Neuronal stem cell (in vitro differentiated cells): Measurements from ENCODE around the gene SCGB1D4.
"Not testable (repeated sequence)": the region's sequence is repeated elsewhere in the genome, so short reads cannot be mapped to it uniquely, and the experiment has no call there.

Experiments used
- DNase-seq: peaks from one replicate; pipeline ENCODE4 v3.0.0-alpha.2; 2013; ENCODE audit warnings: low spot score
- H2AFZ ChIP-seq: one replicate; pipeline ENCODE4 v1.6.1; 2013; ENCODE audit warnings: mild to moderate bottlenecking, low read length, inconsistent platforms
- H2AK5ac ChIP-seq: 2 replicates; pipeline ENCODE4 v1.6.1; 2013; ENCODE audit warnings: low read depth, mild to moderate bottlenecking, inconsistent platforms, low read length, moderate library complexity, mixed read lengths
- H2BK120ac ChIP-seq: 2 replicates; pipeline ENCODE4 v1.6.1; 2013; ENCODE audit warnings: low read depth, mild to moderate bottlenecking, inconsistent platforms, low read length, moderate library complexity, mixed read lengths
- H2BK12ac ChIP-seq: one replicate; pipeline ENCODE4 v1.6.1; 2013; ENCODE audit warnings: low read length, inconsistent platforms
- H2BK15ac ChIP-seq: 2 replicates; pipeline ENCODE4 v1.6.1; 2013; ENCODE audit warnings: mild to moderate bottlenecking, low read length, inconsistent platforms, mixed read lengths
- H2BK5ac ChIP-seq: one replicate; pipeline ENCODE4 v1.6.1; 2013; ENCODE audit warnings: inconsistent platforms, mild to moderate bottlenecking, low read length, moderate library complexity
- H3K14ac ChIP-seq: one replicate; pipeline ENCODE4 v1.6.1; 2013; ENCODE audit warnings: low read length, inconsistent platforms
- H3K18ac ChIP-seq: 2 replicates; pipeline ENCODE4 v1.6.1; 2013; ENCODE audit warnings: low read length, inconsistent platforms
- H3K23ac ChIP-seq: 2 replicates; pipeline ENCODE4 v1.6.1; 2013; ENCODE audit warnings: low read depth, mild to moderate bottlenecking, mixed read lengths, low read length, inconsistent platforms; ENCODE audit not compliant: poor library complexity
- H3K27ac ChIP-seq: replicated peaks from 3 replicates; pipeline ENCODE4 v1.5.1; 2013; ENCODE audit warnings: low read length, inconsistent platforms
- H3K27me3 ChIP-seq, 3 experiments: 2 replicates each; pipeline ENCODE4 v1.6.1; 2013; ENCODE audit warnings: low read length in 3 of 3, mild to moderate bottlenecking in 2 of 3, inconsistent platforms in 1 of 3, low read depth in 1 of 3, mixed read lengths in 1 of 3, moderate library complexity in 1 of 3; ENCODE audit not compliant: control insufficient read depth in 3 of 3, insufficient read depth in 3 of 3
- H3K36me3 ChIP-seq, 2 donors: replicated peaks in 1 of 2; 2 replicates each; pipeline ENCODE4 v1.6.1; 2013; ENCODE audit warnings: low read length in 2 of 2; ENCODE audit not compliant: control insufficient read depth in 2 of 2, insufficient read depth in 2 of 2
- H3K4ac ChIP-seq: 2 replicates; pipeline ENCODE4 v1.6.1; 2013; ENCODE audit warnings: inconsistent platforms, mild to moderate bottlenecking, low read length, moderate library complexity
- H3K4me1 ChIP-seq, 2 donors: 1 replicate in 1 of 2; 2 replicates in 1 of 2; pipeline ENCODE4 v1.6.1; 2013; ENCODE audit warnings: low read length in 2 of 2, low read depth in 1 of 2; ENCODE audit not compliant: control insufficient read depth in 2 of 2, insufficient read depth in 1 of 2
- H3K4me2 ChIP-seq: one replicate; pipeline ENCODE4 v1.6.1; 2013; ENCODE audit warnings: mild to moderate bottlenecking, low read length, inconsistent platforms; ENCODE audit not compliant: insufficient read depth, poor library complexity, severe bottlenecking
- H3K4me3 ChIP-seq, 2 donors: 2 replicates each; pipeline ENCODE4 v1.5.1; 2013; ENCODE audit warnings: low read length in 2 of 2, mild to moderate bottlenecking in 2 of 2, inconsistent platforms in 1 of 2, moderate library complexity in 1 of 2
- H3K79me1 ChIP-seq: one replicate; pipeline ENCODE4 v1.6.1; 2013; ENCODE audit warnings: low read depth, mild to moderate bottlenecking, inconsistent platforms, low read length, moderate library complexity
- H3K9ac ChIP-seq: one replicate; pipeline ENCODE4 v1.6.1; 2013; ENCODE audit warnings: mild to moderate bottlenecking, low read depth, low read length, inconsistent platforms; ENCODE audit not compliant: poor library complexity
- H3K9me3 ChIP-seq, 2 donors: replicated peaks in 1 of 2; 2 replicates each; pipeline versions ENCODE3 to v1.6.1; 2013; ENCODE audit warnings: low read length in 2 of 2, mild to moderate bottlenecking in 2 of 2, inconsistent platforms in 1 of 2, low read depth in 1 of 2, mixed read lengths in 1 of 2, moderate library complexity in 1 of 2; ENCODE audit not compliant: control insufficient read depth in 2 of 2, insufficient read depth in 1 of 2
- H4K8ac ChIP-seq: one replicate; pipeline ENCODE4 v1.6.1; 2013; ENCODE audit warnings: low read depth, mild to moderate bottlenecking, inconsistent platforms, low read length, moderate library complexity
- H4K91ac ChIP-seq: one replicate; pipeline ENCODE4 v1.6.1; 2013; ENCODE audit warnings: low read length, low read depth, mild to moderate bottlenecking, inconsistent platforms; ENCODE audit not compliant: poor library complexity
- WGBS, 2 donors: extraction: QIAGEN DNeasy Blood & Tissue Kit; methylation state at CpG; one replicate each; pipeline ENCODE4 v1.1.7; 2013; ENCODE audit warnings: missing lambda C conversion rate in 2 of 2, mixed read lengths in 1 of 2; ENCODE audit not compliant: insufficient read length in 2 of 2, insufficient replicate concordance in 1 of 2; ENCODE audit errors: extremely low coverage in 2 of 2; 5-methylcytosine and 5-hydroxymethylcytosine counted together

The SCGB1D4 gene

GRCh38 chr11:62326719-62327118 lies 27.8 kb upstream of the SCGB1D4 start:
- H3K23ac ChIP-seq, H3K9ac ChIP-seq, H3K4ac ChIP-seq, H3K4me2 ChIP-seq, H3K14ac ChIP-seq, H2BK12ac ChIP-seq, H3K4me1 ChIP-seq, H2BK120ac ChIP-seq, H2AK5ac ChIP-seq, H2AFZ ChIP-seq, H4K8ac ChIP-seq, DNase-seq, H3K4me3 ChIP-seq, H2BK5ac ChIP-seq, H3K36me3 ChIP-seq, H3K9me3 ChIP-seq, H3K79me1 ChIP-seq, H3K27ac ChIP-seq, H2BK15ac ChIP-seq, H4K91ac ChIP-seq, H3K18ac ChIP-seq: not testable (repeated sequence)
- no CpG with 5 or more reads among the region's 6 CpGs for WGBS, 2 donors
- peaks cover 0 to 18% (median 0%) of the 10 kb centered on the region in 3 experiments for H3K27me3 ChIP-seq

- H3K79me1 ChIP-seq, H4K91ac ChIP-seq, DNase-seq, H2AK5ac ChIP-seq, H3K9ac ChIP-seq, H3K14ac ChIP-seq, H3K9me3 ChIP-seq, H3K4me1 ChIP-seq, H3K27ac ChIP-seq, H2BK120ac ChIP-seq, H4K8ac ChIP-seq, H3K18ac ChIP-seq, H2BK12ac ChIP-seq, H3K36me3 ChIP-seq, H3K4me3 ChIP-seq, H2AFZ ChIP-seq, H3K4me2 ChIP-seq, H3K4ac ChIP-seq, H3K23ac ChIP-seq, H2BK5ac ChIP-seq, H2BK15ac ChIP-seq: not testable (repeated sequence)
- H3K27me3 ChIP-seq = peaks cover 0 to 21% (median 0%) of the 10 kb centered on the region in 3 experiments
- WGBS, 2 donors = no CpG with 5 or more reads among the region's 5 CpGs
These were observed 26.9 kb upstream of the SCGB1D4 start for GRCh38 chr11:62325781-62326180.

GRCh38 chr11:62324731-62325556 lies 26.1 kb upstream of the SCGB1D4 start:
- Histone ChIP-seq H3K18ac (no peak overlapping the region), H3K79me1 (no peaks in the 10 kb centered on the region)
- no CpG with 5 or more reads among the region's 18 CpGs for WGBS, 2 donors

GRCh38 chr11:62322524-62322923 lies 23.6 kb upstream of the SCGB1D4 start:
- no peak overlapping the region for H3K18ac ChIP-seq
- no peak overlapping the region for H2BK120ac ChIP-seq
- no peak overlapping the region for H2AK5ac ChIP-seq
- no peak overlapping the region for H4K8ac ChIP-seq
- H3K79me1 ChIP-seq = no peaks in the 10 kb centered on the region
- no peaks in the 10 kb centered on the region for H3K9me3 ChIP-seq
- no peak overlapping the region for H3K4ac ChIP-seq
- H3K36me3 ChIP-seq = no peaks in the 10 kb centered on the region
- peaks cover 0 to 20% (median 0%) of the 10 kb centered on the region in 3 experiments for H3K27me3 ChIP-seq
- no peak for DNase-seq
- no peak overlapping the region for H3K14ac ChIP-seq
- no peaks in the 10 kb centered on the region for H3K4me1 ChIP-seq
- no peak overlapping the region for H3K9ac ChIP-seq
- no peak overlapping the region for H2AFZ ChIP-seq
- H4K91ac ChIP-seq = no peak overlapping the region
- no peak overlapping the region for H2BK15ac ChIP-seq
- H3K27ac ChIP-seq = no peak overlapping the region
- H3K23ac ChIP-seq = no peak overlapping the region
- no CpG with 5 or more reads among the region's 2 CpGs for WGBS, 2 donors
- H2BK12ac ChIP-seq = no peak overlapping the region
- H2BK5ac ChIP-seq = no peak overlapping the region
- H3K4me3 ChIP-seq = no peak overlapping the region
- H3K4me2 ChIP-seq = no peak overlapping the region

More at GRCh38 chr11:62324731-62325556, 26.1 kb upstream of the SCGB1D4 start:
- no peak overlapping the region for H3K27ac ChIP-seq
- no peak overlapping the region for H3K14ac ChIP-seq
- H4K8ac ChIP-seq = no peak overlapping the region
- no peak overlapping the region for H2AFZ ChIP-seq
- peaks cover 0 to 18% (median 0%) of the 10 kb centered on the region in 3 experiments for H3K27me3 ChIP-seq
- H2AK5ac ChIP-seq = no peak overlapping the region
- no peak overlapping the region for H2BK5ac ChIP-seq
- DNase-seq = peak; percentile 38
- no peak overlapping the region for H3K4me2 ChIP-seq
- no peaks in the 10 kb centered on the region for H3K9me3 ChIP-seq
- H2BK120ac ChIP-seq = no peak overlapping the region
- H3K4ac ChIP-seq = no peak overlapping the region
- no peaks in the 10 kb centered on the region for H3K36me3 ChIP-seq
- no peak overlapping the region for H3K23ac ChIP-seq
- H3K9ac ChIP-seq = no peak overlapping the region
- no peak overlapping the region for H4K91ac ChIP-seq
- H2BK12ac ChIP-seq = no peak overlapping the region
- H3K4me3 ChIP-seq = no peak overlapping the region
- H2BK15ac ChIP-seq = no peak overlapping the region
- H3K4me1 ChIP-seq = no peaks in the 10 kb centered on the region
